Stimulated activated CD4-positive, alpha-beta T cell treated with anti-CD3 and anti-CD28 coated beads, TNF-alpha, amount 100 ng/mL, for 1 hour (primary cell): Measurements from ENCODE around the gene EFHD1.
"Not testable (repeated sequence)": the region's sequence is repeated elsewhere in the genome, so short reads cannot be mapped to it uniquely, and the experiment has no call there.

Experiments used
- DNase-seq, 3 donors: peaks; one replicate each; pipeline ENCODE4 v3.0.0-alpha.2; 2020; ENCODE audit warnings: low read depth in 3 of 3, low spot score in 1 of 3

The EFHD1 gene

DNA sequence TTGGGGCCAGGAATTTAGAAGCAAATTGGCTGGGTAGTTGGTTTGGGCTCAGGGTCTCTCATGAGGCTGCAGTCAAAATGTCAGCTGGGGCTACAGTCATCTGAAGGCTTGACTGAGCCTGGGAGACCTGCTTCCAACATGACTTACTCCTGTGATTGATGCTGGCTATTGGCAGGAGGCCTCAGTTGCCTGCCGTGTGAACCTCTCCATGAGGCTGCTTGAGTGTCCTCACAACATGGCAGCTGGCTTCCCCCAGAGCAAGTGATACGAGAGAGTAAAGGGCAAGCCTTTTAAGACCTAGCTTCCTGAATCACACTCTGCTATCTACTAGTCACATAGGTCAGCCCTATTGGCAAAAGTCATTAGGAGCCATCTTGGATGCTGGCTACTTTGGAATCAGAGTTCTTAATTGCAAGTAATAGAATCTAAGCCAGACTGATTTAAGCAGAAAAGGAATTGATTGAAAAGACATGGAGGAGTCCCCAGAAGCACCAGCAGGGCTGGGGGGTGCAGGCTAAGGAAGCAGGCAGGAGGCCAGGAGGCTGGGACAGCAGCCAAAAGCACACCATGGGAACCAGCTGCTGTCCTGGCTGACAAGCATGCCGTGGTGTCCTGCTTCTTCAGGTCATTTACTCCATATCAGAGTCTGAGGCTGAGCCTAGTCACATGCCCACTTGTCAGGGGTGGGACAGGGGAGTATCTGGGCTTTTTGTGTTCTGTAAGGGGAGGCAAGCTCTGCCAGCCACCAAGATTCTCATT, 55.9 kb downstream of the EFHD1 start:
- no peak for DNase-seq

GRCh38 chr2:232691117-232691516, 57.7 kb downstream of the EFHD1 start:
- DNase-seq: not testable (repeated sequence)

DNA sequence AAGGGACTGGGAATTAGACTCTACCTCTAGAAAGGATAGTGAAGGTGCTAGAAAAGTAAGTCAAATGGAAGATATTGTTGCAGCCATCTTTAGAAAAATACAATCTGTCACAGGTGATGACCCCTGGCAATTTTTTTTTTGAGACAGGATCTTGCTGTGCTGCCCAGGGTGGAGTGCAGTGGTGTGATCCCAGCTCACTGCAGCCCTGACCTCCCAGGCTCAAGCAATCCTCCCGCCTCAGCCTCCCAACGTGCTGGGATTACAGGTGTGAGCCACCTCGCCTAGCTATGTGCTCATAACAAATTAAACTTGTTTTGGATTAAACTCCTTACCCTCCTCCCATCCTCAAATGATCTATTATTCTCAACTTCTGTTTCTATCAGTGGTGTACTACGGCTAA, 59.9 kb downstream of the EFHD1 start:
- DNase-seq: no peak

GRCh38 chr2:232696609-232697058, 63.2 kb downstream of the EFHD1 start:
- no peak for DNase-seq

GRCh38 chr2:232697059-232697806, 63.8 kb downstream of the EFHD1 start, which contains the start of gene GIGYF2:
GIGYF2 (plus strand) TSS chr2:232697331; CDS start chr2:232735198, 37,867 bp downstream.
- DNase-seq: peak; percentile 77 to 96 (median 83)

DNA sequence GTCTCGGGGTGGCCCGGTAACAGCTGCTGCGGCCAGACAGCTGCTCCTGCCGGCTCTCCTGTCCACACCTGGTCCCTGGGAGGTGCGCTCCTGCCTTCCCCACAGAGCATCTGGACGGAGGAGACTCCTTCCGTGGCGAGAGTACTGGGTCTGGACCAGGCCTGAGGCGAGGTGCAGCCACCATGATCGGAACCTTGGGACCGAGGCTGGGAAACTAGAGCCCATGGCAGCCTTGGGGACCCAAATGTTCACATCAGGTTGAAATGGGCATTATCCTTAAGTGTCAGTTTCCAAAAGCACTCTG, 64.4 kb downstream of the EFHD1 start:
- no peak for DNase-seq

DNA sequence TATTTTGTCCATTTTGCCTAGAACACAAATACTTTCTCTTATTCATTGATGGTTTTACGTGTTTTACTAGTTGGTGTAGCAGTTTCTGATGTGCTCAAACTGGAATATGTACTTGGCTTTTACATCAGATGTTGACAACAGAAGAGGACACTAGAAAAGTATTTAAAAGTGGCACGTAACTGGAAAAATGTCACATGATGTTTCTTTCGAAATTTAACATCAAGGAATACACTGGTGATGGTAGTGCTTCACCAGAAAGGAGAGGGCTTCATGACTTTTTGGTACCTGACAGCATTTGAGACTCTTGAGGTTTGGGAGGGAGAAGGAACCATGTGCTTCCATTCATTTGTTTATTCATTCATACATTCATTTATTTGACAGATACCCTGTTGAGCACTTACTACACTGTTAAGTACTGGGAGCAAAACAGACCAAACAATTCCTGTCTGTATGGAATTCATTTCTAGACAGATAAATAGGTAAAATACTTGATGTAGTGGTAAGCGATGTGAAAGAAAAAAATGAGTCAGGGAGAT, 65.2 kb downstream of the EFHD1 start:
- no peak for DNase-seq

- DNase-seq: no peak
Measured at GRCh38 chr2:232699110-232699509, 65.7 kb downstream of the EFHD1 start.

GRCh38 chr2:232700154-232700553, 66.8 kb downstream of the EFHD1 start:
- DNase-seq: no peak

DNA sequence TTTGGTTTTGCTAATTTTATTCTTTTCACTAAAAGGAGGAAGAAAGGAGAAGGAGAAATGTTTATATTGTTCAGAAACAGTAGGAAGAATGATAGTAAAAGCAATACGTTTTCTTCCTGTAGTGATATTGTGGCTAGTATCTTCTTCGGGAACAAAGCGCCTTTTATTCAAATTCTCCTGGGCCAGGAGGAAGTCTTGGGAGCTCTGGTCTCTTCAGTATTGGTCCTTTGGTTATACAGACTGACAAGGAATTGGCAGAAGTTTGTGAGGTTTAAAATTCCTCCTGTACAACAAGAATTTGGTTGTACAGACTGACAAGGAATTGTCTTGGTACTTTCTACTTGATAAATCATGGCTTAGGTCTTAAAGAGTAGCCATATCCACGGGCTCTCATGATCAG, 73.7 kb downstream of the EFHD1 start:
- DNase-seq: no peak

DNA sequence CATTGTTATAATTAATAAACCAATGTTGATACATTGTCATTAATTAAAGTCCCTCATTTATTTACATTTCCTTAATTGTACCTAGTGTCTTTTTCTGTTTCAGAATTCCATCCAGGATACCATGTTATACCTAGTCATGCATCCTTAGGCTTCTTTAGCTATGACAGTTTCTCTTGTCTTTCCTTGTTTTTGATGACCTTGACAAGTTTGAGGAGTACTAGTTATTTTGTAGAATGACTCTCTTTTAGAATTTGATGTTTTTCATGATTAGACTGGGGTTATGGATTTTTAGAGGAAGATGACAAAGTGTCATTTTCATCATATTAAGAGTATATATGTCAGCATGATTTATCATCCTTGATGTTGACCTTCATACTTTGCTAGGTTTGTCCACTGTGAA, 80.1 kb downstream of the EFHD1 start:
- no peak for DNase-seq

- DNase-seq: no peak
Measured at GRCh38 chr2:232714969-232715368, 81.6 kb downstream of the EFHD1 start.

DNA sequence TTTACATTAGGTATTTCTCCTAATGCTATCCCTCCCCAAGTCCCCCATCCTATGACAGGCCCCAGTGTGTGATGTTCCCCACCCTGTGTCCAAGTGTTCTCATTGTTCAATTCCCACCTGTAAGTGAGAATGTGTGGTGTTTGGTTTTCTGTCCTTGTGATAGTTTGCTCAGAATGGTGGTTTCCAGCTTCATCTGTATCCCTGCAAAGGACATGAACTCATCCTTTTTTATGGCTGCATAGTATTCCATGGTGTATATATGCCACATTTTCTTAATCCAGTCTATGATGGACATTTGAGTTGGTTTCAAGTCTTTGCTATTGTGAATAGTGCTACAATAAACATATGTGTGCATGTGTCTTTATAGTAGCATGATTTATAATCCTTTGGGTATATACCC, 86.7 kb downstream of the EFHD1 start:
- DNase-seq: not testable (repeated sequence)

- DNase-seq: no peak
Measured at GRCh38 chr2:232721261-232721660, 87.9 kb downstream of the EFHD1 start.

DNA sequence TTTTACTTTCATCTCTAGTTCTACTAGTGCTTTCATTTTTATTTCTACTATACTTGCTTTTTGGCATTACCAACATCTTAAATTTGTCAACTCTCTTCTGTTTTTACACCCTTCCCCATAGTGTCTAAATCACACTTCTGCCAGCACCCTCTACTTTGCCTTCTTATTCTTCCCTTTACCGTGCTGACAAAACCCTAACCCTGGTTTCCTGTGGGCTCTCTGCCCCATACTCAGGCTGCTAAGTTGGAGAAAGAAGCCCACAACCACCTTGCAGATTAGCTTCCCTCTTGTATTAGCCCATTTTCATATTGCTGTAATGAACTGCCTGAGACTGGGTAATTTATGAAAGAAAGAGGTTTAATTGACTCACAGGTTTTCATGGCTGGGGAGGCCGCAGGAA, 88.5 kb downstream of the EFHD1 start:
- DNase-seq: no peak

DNA sequence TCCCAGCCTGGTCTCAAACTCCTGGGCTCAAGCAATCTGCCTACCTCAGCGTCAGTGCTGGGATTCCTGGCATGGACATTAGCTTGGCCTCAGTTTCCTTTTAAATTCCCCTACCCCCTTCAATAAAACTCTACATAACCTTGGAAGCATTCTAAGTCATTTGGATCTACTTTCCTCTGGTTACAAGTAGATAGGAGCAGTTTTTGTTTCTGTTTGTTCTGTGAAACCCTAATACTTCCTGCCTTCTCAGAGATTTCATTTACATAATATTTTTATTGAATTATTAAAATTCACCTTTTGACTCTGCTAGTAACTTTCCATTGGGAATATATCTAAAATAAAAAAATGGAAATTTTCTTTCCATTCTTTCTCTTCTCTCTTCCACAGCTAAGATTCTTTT, 89.6 kb downstream of the EFHD1 start:
- no peak for DNase-seq

DNA sequence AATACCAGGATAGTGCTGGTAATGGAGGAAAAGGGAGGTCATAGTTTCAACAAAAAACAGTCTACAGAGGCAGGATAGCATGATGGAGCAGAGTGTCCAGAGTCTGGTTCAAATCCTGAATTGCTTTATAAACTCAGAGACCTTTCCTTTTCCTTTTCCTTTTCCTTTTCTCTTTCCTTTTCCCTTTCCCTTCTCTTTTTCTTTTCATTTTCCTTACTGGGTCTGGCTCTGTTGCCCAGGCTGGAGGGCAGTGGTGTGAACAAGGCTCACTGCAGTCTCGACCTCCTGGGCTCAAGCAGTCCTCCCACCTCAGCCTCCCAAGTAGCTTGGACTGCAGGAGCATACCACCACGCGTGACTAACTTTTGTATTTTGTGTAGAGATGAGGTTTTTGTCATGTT, 95.4 kb downstream of the EFHD1 start:
- no peak for DNase-seq

- DNase-seq: no peak
Measured at GRCh38 chr2:232731470-232731869, 98.1 kb downstream of the EFHD1 start.
